ENCODE data around the gene ZG16. TPM values are rescaled to one million over a fixed set of nuclear protein-coding genes. Genes with fewer than 3 reads are reported as not detected.

The ZG16 gene
- total RNA-seq, 1 experiment from 2014 or later = 0.07 TPM

DNA sequence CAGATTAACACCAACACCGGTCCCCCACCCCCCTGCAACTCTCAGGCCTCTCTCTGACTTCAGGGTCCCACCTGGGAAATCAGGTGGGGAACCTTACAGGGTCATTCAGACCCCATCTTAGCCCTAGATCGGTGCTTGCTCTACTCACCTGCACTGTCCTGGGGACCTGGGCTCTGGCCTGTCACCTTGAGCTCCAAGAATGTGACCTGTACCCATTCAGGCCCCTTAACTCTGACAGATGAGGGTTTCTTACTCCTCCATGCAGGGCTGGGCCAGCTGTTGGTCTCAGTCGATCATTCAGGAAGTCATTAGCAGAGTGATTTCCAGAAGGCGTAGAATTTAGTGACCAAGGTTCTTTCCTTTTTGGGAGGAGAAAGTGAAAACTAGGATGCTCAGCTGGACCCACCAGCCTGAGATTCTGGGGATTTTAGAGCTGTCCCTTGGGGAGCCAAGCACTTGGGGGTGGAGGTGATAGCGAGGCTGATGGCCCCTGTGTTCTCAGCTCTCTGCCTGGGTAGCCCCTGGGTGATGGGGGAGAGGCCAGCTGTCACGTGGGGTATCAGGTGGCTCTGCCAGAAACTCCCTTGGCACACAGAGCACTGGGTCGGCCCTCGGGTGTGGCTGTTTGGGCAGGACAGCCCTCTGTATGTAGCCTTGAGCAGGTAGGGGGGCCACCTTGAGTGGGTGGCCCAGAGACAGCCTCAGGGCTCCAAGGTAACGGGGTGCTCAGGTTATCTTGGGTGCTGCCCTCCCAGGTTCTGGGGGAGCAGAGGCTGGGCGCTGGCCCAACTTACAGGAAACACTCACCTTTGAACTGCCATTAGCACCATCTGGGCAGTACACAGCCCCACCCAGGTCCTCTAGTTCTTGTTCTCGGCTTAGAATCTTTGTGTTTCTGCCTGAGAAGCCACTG lies 42.9 kb downstream of the ZG16 start:
- peak; percentile 43 for ATAC-seq
- Histone ChIP-seq H3K9ac (ENCODE audit: low read length) (peak overlapping the region; percentile 67), H3K4me3 (replicated peaks in 1 of 2; ENCODE audit: low read depth in 1 of 2, low read length in 2 of 2) (peak overlapping the region; percentile 74 to 86), H3K79me2 (ENCODE audit: insufficient read depth, low read length) (peaks cover 75% of the 10 kb centered on the region), H3K4me2 (ENCODE audit: low read length) (peak overlapping the region; percentile 78), H3K27me3 (ENCODE audit: insufficient read depth, low read length) (no peaks in the 10 kb centered on the region), H2AFZ (ENCODE audit: low read depth, low read length, poor library complexity, severe bottlenecking) (no peak overlapping the region), H4K20me1 (ENCODE audit: insufficient read depth) (no peaks in the 10 kb centered on the region; the same call in 1 of the 2 replicates), H3K9me2 (ENCODE audit: insufficient read depth) (no peaks in the 10 kb centered on the region), H3K36me3 (ENCODE audit: control insufficient read depth in 1 of 2, insufficient read depth in 2 of 2, low read length in 2 of 2) (peaks cover 0 to 8% of the 10 kb centered on the region in 2 experiments; a peak in 2 of 4 replicates), H3K4me1 (ENCODE audit: control insufficient read depth in 1 of 2, insufficient read depth in 2 of 2, low read length in 2 of 2) (peaks cover 66 to 93% of the 10 kb centered on the region in 2 experiments), H3K9me3 (ENCODE audit: control insufficient read depth in 1 of 2, insufficient read depth in 1 of 2, low read depth in 1 of 2, low read length in 2 of 2) (no peaks in the 10 kb centered on the region), H3K27ac (ENCODE audit: low read depth, low read length) (peak overlapping the region; percentile 98)
- TSS peak; percentile 37 for BruUV-seq (replicated peaks)
- intact Hi-C loops (cut with micrococcal nuclease) = loop anchor here (2.0 kb wide), 1 partner anchor 200 kb away; no protein-coding TSS in a partner anchor
- peak; percentile 81 for TF ChIP-seq POLR2AphosphoS5 (IDR thresholded peaks at IDR 0.05; ENCODE audit: low read depth, low read length)
- TF ChIP-seq, protein P1, sequence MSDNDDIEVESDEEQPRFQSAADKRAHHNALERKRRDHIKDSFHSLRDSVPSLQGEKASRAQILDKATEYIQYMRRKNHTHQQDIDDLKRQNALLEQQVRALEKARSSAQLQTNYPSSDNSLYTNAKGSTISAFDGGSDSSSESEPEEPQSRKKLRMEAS (IDR thresholded peaks at IDR 0.05) = no peak
- TF ChIP-seq YY1 (IDR thresholded peaks at IDR 0.05; ENCODE audit: extremely low read depth, insufficient replicate concordance, low read depth, low read length) = peak; percentile 14
- no peak for TF ChIP-seq ELF1 (IDR thresholded peaks at IDR 0.05; ENCODE audit: borderline replicate concordance, low read depth)
- TF ChIP-seq POLR2A (IDR thresholded peaks at IDR 0.05; ENCODE audit: borderline replicate concordance, extremely low read depth, insufficient read depth, insufficient read length) = peak; percentile 6
- ChIA-PET POLR2A (interaction anchor here (1.5 to 4.3 kb wide), 6 partner anchors 13 to 200 kb away, joined by 3 to 14 read pairs (median 6); partner anchors contain the start of genes CDIPT, KIF22 and MAZ), RAD21 (ENCODE audit: low non-redundant PET in 1 of 2, low total read pairs in 2 of 2, uncharacterized antibody in 2 of 2, unreplicated experiment in 2 of 2) (interaction anchor here in 1 of 2 experiments (0.6 to 2.0 kb wide), 2 partner anchors 12 to 27 kb away, joined by 7 to 8 read pairs; no protein-coding TSS in a partner anchor), CTCF (interaction anchor here (0.9 to 3.3 kb wide), 6 partner anchors 13 to 212 kb away, joined by 3 to 28 read pairs (median 6); partner anchors contain the start of genes CDIPT and SEZ6L2)
- no peak for DNase-seq (ENCODE audit: low read depth, low spot score)
